Airway epithelial cell (primary cell): Measurements from ENCODE around the gene PSMA3. TPM values are rescaled to one million over a fixed set of nuclear protein-coding genes. Genes with fewer than 3 reads are reported as not detected.

Source experiments
- total RNA-seq: library from RNA; depleted of rRNA; stranded (reverse); fragments of >200 nt; gene quantifications from 2 replicates; pipeline ENCODE4 v1.2.3, GENCODE V29; 2015

PSMA3 gene
- 133 and 153 TPM in 2 replicates for total RNA-seq

DNA sequence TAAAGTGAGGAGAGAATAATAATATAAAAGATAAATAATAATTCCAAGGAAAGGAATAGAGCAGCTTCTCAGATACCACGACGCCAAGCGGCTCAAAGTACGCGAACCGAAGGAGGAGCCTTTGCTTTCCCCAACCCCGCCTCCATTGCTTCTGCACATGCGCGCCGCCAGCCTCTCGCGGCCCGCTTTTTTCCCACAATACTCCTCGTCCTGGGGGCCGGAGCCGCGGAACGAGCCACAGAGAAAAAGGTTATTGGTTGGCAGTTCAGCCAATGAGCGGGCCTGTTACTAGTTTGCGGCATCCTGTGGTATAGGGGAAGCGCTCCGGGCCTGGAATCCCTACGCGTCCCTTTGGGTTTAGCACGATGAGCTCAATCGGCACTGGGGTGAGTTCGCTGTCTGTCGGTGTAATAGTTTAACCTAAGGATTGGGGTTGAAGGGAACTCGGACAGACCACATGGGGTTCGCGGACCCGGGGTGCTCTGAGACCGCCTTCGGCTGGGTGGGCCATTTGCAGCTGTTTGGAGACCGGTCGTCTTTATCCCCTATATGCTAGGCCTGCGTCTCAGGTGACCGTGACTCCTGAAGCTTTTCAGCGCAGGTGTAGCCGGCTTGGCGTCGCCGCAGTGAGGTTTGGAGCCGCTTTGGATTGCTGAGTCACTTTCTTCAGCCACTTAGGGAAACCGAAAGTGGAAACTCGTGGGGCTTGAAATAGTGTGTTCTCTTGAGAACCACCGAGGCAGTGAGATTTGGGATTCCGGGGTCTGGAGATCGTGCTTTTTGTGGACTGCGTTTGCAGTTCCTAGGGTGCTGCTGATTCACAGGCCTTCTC lies at the start of gene PSMA3:
TSS of gene PSMA3 (plus strand) at position 288 of the 832 bp plus-strand sequence. CDS start at position 366, 78 bp downstream.

GRCh38 chr14:58199726-58200479 lies 44.7 kb upstream of the PSMA3 start, which contains the start of gene ACTR10:
ACTR10 (plus strand) TSS chr14:58200149; CDS start chr14:58200218, 69 bp downstream.

GRCh38 chr14:58298477-58299400 lies 54.1 kb downstream of the PSMA3 start, which contains the start of gene ARID4A:
ARID4A (plus strand) TSS chr14:58298555; CDS start chr14:58299855, 1,300 bp downstream.

Other genes with a start within 250 kb of the PSMA3 start
- gene ARMH4, start 92.6 kb upstream of the PSMA3 start, total RNA-seq: 0.07 TPM in 1 of 2 replicates, not detected in the other
- 40.6 and 54.6 TPM in 2 replicates for gene ACTR10, start 44.7 kb upstream of the PSMA3 start, total RNA-seq
- 3.6 and 5.0 TPM in 2 replicates for gene ARID4A, start 53.7 kb downstream of the PSMA3 start, total RNA-seq
- not detected in 2 replicates for gene TOMM20L, start 151.1 kb downstream of the PSMA3 start, total RNA-seq
- gene TIMM9, start 182.7 kb downstream of the PSMA3 start, total RNA-seq: 57.2 and 59.3 TPM in 2 replicates
- 11.6 and 14.5 TPM in 2 replicates for gene KIAA0586, start 182.9 kb downstream of the PSMA3 start, total RNA-seq